Heart left ventricle (tissue), 16 donors: Measurements from ENCODE around the gene SPATA21. TPM values are rescaled to one million over a fixed set of nuclear protein-coding genes. Genes with fewer than 3 reads are reported as not detected.

Experiments used
- ATAC-seq, 4 donors: fragments of 200-7000 bp; cut with Tn5 transposase; one replicate each; pipeline ENCODE4 v1.9.1; 2020 to 2022; ENCODE audit warnings: moderate library complexity in 4 of 4, mild to moderate bottlenecking in 3 of 4, moderate number of reproducible peaks in 1 of 4
- DNase-seq, 5 donors: peaks; one replicate each; pipeline ENCODE4 v3.0.0-alpha.2; 2020
- H3K27ac ChIP-seq, 12 donors: fragments of 200-600 bp; sonication (generic) in 4 of 12; one replicate each; pipeline versions ENCODE4 v1.5.0 to v1.8.0; 2016 to 2022; ENCODE audit warnings: mild to moderate bottlenecking in 2 of 12
- H3K27me3 ChIP-seq, 9 donors: fragments of 200-600 bp; sonication (generic) in 2 of 9; one replicate each; pipeline versions ENCODE4 v1.5.1 to v1.8.0; 2016 to 2022; ENCODE audit warnings: mild to moderate bottlenecking in 3 of 9
- H3K36me3 ChIP-seq, 9 donors: fragments of 200-600 bp; sonication (generic) in 2 of 9; one replicate each; pipeline versions ENCODE4 v1.5.0 to v1.8.0; 2018 to 2022; ENCODE audit warnings: mild to moderate bottlenecking in 2 of 9
- H3K4me1 ChIP-seq, 12 donors: fragments of 200-600 bp; sonication (generic) in 4 of 12; one replicate each; pipeline versions ENCODE4 v1.5.0 to v1.8.0; 2016 to 2022; ENCODE audit warnings: mild to moderate bottlenecking in 3 of 12
- H3K4me3 ChIP-seq, 12 donors: fragments of 200-600 bp; sonication (generic) in 4 of 12; one replicate each; pipeline versions ENCODE4 v1.5.0 to v1.8.0; 2017 to 2022; ENCODE audit warnings: mild to moderate bottlenecking in 9 of 12, moderate library complexity in 4 of 12
- H3K9me3 ChIP-seq, 12 donors: fragments of 200-600 bp; sonication (generic) in 4 of 12; one replicate each; pipeline versions ENCODE4 v1.5.0 to v1.8.0; 2016 to 2022; ENCODE audit warnings: mild to moderate bottlenecking in 1 of 12
- POLR2A ChIP-seq, 2 donors: fragments of 450-650 bp; IDR thresholded peaks; one replicate each; pipeline ENCODE4 v1.6.1; 2017; ENCODE audit warnings: antibody characterized with exemption in 2 of 2, mild to moderate bottlenecking in 2 of 2, moderate library complexity in 2 of 2
- WGBS, 4 donors: extraction: QIAGEN DNeasy Blood & Tissue Kit in 2 of 4; methylation state at CpG; one replicate each; pipeline versions ENCODE4 v1.1.5 to v1.1.7; 2013 to 2018; 5-methylcytosine and 5-hydroxymethylcytosine counted together
- intact Hi-C, 10 donors: fragments of 100-400 bp; cut with DNase I; formaldehyde crosslinking; loops; one replicate each; pipeline versions ENCODE4 v1.11.1 to v1.14.2; 2022
- polyA plus RNA-seq, 2 donors: library from polyadenylated mRNA; stranded (reverse); fragments of 200-250 nt; gene quantifications; one replicate each; pipeline ENCODE4 v1.2.3, GENCODE V29; 2013
- total RNA-seq, 9 donors: library from RNA; depleted of rRNA in 2 of 9; stranded (reverse); fragments of >200 nt in 2 of 9; fragmentation: NEBNext Ultra II Directional in 3 of 9; extraction: Animal tissue kit (Norgen Biotek cat#: 25700) in 3 of 9; gene quantifications; one replicate each; pipeline versions ENCODE4 v1.1.0 to v1.2.4, GENCODE V29; 2016 to 2023
- TF ChIP-seq, protein P1 (sequence below), 12 donors: fragments of 200-600 bp; sonication (generic) in 4 of 12; IDR thresholded peaks; one replicate each; pipeline versions ENCODE4 v1.5.0 to v1.8.0; 2018 to 2022; ENCODE audit warnings: antibody characterized with exemption in 12 of 12, mild to moderate bottlenecking in 5 of 12
- donor health status: ischemic (EF 13 %, LVEDD 7.1; RV severe dilation, severe dysfunction).
- donor health status: healthy with polysubstance abuse.
- donor health status: DM: no; HTN: yes; CAD: no.
- donor health status: DM: no; HTN: no; CAD: no.
- donor health status: ischemic (EF 25% LVEDD 6.9; RV normal size, moderate dysfunction).
- donor health status: ischemic (EF 25% LVEDD 5.7; RV mildly dilated, moderate dysfunction).
- donor health status: healthy.
- donor health status: DM: yes; HTN: yes; CAD: no.
- donor health status: ischemic (EF 35%, LVEDD 5.7; RV mildly dilated, moderate dysfunction).
- donor health status: nonischemic (EF 11% LVEDD 7.7; RV severe dilation, severe dysfunction).
- donor health status: DM: yes; HTN: yes; CAD: no.
- donor health status: PGD.
- donor health status: ischemic (EF 29% LVEDD 5.4; RV normal size, mild dysfunction).
- donor health status: nonischemic (EF 23%, LVEDD 6.1; RV moderate dilation, normal function).

Gene SPATA21
- total and polyA plus RNA-seq, 11 donors = 0.06 to 0.08 TPM; not detected in 9

DNA sequence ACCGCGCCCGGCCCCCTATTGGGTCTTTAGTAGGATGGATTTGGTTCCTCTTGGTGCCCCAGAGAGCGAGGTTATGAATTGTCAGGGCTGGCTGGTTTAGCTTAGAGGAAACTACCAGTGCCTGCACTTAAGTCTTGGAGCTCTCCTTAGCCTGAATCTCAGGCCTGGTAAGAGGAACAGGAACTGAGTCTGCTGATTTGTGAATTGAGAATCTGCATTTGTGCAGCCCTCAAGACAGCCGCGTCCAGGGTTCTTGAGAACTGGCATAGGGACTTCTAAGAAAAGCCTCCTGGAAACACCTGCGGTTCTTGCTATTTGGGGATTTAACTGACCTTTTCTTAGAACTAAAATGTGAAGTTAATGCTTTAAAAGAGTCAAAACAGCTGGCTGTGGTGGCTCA lies 5.0 kb upstream of the SPATA21 start:
- intact Hi-C loops = loop anchor here in 5 of 10 donors (5.0 to 10.0 kb wide), 5 partner anchors 53 to 75 kb away; partner anchors contain the start of genes RNU1-1 (in 1 of the 5) and SZRD1 (in 1 of the 5)
- Histone ChIP-seq H3K4me3 (peak overlapping the region in 2 of 12 donors; percentile 98 to 99), H3K4me1 (peaks cover 0 to 54% (median 29%) of the 10 kb centered on the region in 12 donors), H3K27me3 (no peaks in the 10 kb centered on the region), H3K27ac (peak overlapping the region in 1 of 12 donors; percentile 98), H3K36me3 (peaks cover 0 to 50% (median 38%) of the 10 kb centered on the region in 9 donors), H3K9me3 (no peaks in the 10 kb centered on the region)
- TF ChIP-seq POLR2A (IDR thresholded peaks at IDR 0.05) = no peak
- TF ChIP-seq, protein P1, sequence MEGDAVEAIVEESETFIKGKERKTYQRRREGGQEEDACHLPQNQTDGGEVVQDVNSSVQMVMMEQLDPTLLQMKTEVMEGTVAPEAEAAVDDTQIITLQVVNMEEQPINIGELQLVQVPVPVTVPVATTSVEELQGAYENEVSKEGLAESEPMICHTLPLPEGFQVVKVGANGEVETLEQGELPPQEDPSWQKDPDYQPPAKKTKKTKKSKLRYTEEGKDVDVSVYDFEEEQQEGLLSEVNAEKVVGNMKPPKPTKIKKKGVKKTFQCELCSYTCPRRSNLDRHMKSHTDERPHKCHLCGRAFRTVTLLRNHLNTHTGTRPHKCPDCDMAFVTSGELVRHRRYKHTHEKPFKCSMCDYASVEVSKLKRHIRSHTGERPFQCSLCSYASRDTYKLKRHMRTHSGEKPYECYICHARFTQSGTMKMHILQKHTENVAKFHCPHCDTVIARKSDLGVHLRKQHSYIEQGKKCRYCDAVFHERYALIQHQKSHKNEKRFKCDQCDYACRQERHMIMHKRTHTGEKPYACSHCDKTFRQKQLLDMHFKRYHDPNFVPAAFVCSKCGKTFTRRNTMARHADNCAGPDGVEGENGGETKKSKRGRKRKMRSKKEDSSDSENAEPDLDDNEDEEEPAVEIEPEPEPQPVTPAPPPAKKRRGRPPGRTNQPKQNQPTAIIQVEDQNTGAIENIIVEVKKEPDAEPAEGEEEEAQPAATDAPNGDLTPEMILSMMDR (IDR thresholded peaks at IDR 0.05) = no peak
- no peak for DNase-seq
- ATAC-seq = no peak
- WGBS, 4 donors = 80 to 91% (median 84%) methylated on average over 7 of the region's 7 CpGs

DNA sequence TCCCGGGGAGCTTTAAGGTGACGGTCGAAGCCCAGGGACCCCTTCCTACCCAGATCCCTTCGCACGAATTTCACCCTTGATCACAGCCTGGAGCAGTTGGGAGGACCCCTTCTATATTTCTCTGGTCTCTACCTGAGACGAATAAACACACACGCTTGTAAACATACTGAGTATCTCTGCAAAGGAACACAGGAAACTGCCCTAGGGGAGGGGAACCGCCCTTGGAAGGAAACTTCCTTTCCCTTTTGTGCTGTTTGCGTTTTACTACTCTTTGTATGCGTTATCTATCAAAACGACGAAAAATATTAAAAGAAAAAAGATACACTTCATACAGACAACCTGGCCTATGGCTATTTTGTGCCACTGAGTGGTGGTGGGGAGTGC lies 4.0 kb upstream of the SPATA21 start:
- Histone ChIP-seq H3K4me1 (peaks cover 0 to 54% (median 29%) of the 10 kb centered on the region in 12 donors), H3K9me3 (no peaks in the 10 kb centered on the region), H3K36me3 (peaks cover 0 to 40% (median 30%) of the 10 kb centered on the region in 9 donors), H3K4me3 (peak overlapping the region; percentile 59 to 99 (median 98)), H3K27me3 (no peaks in the 10 kb centered on the region), H3K27ac (peak overlapping the region; percentile 58 to 98 (median 86))
- TF ChIP-seq POLR2A (IDR thresholded peaks at IDR 0.05) = no peak
- TF ChIP-seq, protein P1 (IDR thresholded peaks at IDR 0.05) = no peak
- intact Hi-C loops = loop anchor here in 5 of 10 donors (5.0 to 10.0 kb wide), 5 partner anchors 54 to 74 kb away; partner anchors contain the start of genes RNU1-1 (in 1 of the 5) and SZRD1 (in 1 of the 5)
- no peak for DNase-seq
- ATAC-seq = peak in 2 of 4 donors; percentile 12 to 21
- WGBS, 4 donors = 2 to 4% (median 3%) methylated on average over 9 to 12 of the region's 12 CpGs

DNA sequence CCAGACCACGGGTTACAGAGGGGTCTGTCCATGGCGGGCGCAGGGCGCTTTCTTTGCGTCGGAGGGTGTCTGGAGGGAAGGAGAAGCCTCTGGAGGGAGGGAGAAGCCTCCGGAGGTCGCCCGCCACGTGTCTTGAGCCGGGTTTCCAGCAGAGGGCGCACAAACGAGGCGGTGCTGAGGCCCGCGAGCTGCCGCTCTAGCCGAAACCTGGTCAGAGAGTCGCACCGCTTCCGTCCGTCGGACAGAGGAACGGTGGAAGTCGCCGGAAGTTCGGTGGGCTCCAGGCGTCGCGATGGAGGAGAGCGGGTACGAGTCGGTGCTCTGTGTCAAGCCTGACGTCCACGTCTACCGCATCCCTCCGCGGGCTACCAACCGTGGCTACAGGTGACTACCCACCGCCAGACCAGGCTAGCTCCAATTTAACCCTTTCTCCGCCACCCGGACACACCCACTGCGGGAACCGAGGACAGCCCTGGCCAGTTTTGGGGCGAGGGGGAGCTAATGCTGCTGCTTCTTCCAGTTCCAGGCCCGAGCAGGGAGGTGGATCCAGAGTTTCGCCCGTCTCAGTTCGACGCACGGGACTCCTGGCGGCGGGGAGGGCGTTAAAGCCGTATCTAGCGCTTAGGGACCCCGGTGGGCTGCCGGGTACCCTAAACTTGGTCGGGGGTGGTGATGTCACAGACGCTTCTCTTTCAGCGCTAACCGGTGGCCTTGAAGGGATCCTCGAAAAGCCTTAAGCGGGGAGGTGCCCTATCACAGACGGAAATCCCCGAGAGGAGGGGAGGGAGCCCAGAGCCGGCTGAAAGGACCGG lies 3.5 kb upstream of the SPATA21 start, which contains the start of gene NECAP2:
Gene NECAP2, plus strand, starts transcription at position 255 of the 812 bp plus-strand sequence. Its CDS starts 38 bp downstream, at position 293.
- peak in 1 of 2 donors; percentile 59 for TF ChIP-seq POLR2A (IDR thresholded peaks at IDR 0.05)
- TF ChIP-seq, protein P1 (IDR thresholded peaks at IDR 0.05) = peak; percentile 81 to 98 (median 92)
- Histone ChIP-seq H3K4me3 (peak within 1 kb of the TSS; percentile 59 to 99 (median 98)), H3K4me1 (peaks cover 0 to 54% (median 29%) of the 10 kb centered on the region in 12 donors), H3K27ac (peak within 1 kb of the TSS; percentile 58 to 98 (median 86)), H3K36me3 (peaks cover 0 to 34% (median 25%) of the 10 kb centered on the region in 9 donors), H3K27me3 (no peaks in the 10 kb centered on the region), H3K9me3 (no peaks in the 10 kb centered on the region)
- intact Hi-C loops = loop anchor here in 6 of 10 donors (1.0 to 10.0 kb wide), 7 partner anchors 54 to 73 kb away; partner anchors contain the start of genes SZRD1 (in 2 of the 6) and RNU1-1 (in 1 of the 6)
- WGBS, 4 donors = 0% methylated on average over 48 to 68 of the region's 68 CpGs
- DNase-seq = peak; percentile 93 to 97 (median 95)
- peak; percentile 89 to 97 (median 96) for ATAC-seq

DNA sequence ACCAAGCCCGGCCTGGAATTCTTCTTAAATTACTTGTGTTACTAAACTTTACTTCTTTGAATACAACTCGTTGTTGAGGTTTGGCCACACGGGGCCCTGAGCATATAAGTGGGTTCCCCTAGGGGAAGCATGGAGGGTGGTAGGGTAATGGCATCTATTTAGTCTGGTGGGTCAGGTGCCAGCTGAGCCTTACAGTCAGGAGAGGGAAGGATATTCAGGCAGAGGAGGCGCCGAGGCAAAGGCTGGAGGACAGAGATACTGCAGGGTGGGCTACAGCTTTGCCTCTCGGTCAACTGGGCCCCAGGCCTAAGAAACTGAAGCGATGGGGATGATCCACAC lies 2.9 kb upstream of the SPATA21 start:
- DNase-seq (peak in 1 of 5 donors; percentile 8), ATAC-seq (peak; percentile 8 to 42 (median 30))
- peak overlapping the region in 11 of 12 donors; percentile 59 to 99 (median 98) for H3K4me3 ChIP-seq
- H3K4me1 ChIP-seq = peaks cover 0 to 51% (median 29%) of the 10 kb centered on the region in 12 donors
- H3K27ac ChIP-seq = peak overlapping the region in 9 of 12 donors; percentile 69 to 98 (median 89)
- H3K36me3 ChIP-seq = peaks cover 0 to 28% (median 19%) of the 10 kb centered on the region in 9 donors
- H3K27me3 ChIP-seq = no peaks in the 10 kb centered on the region
- H3K9me3 ChIP-seq = no peaks in the 10 kb centered on the region
- intact Hi-C loops = loop anchor here in 6 of 10 donors (1.0 to 10.0 kb wide), 7 partner anchors 55 to 73 kb away; partner anchors contain the start of genes SZRD1 (in 2 of the 6) and RNU1-1 (in 1 of the 6)
- no peak for TF ChIP-seq POLR2A (IDR thresholded peaks at IDR 0.05)
- TF ChIP-seq, protein P1 (IDR thresholded peaks at IDR 0.05) = no peak
- 46 to 51% (median 50%) methylated on average over 7 of the region's 7 CpGs for WGBS, 4 donors
